Measurements from ENCODE around the gene ZNF22. TPM values are rescaled to one million over a fixed set of nuclear protein-coding genes. Genes with fewer than 3 reads are reported as not detected.

ZNF22 gene
- total RNA-seq, 4 donors from 2014 or later = 4.7 to 19.0 (median 8.0) TPM

- peaks cover 0 to 18% (median 0%) of the 10 kb centered on the region in 3 donors for H3K36me3 ChIP-seq
- no peaks in the 10 kb centered on the region for H3K27me3 ChIP-seq
- DNase-seq = peak in 1 of 3 donors; percentile 47
- H3K4me3 ChIP-seq = peak overlapping the region; percentile 32 to 62 (median 48)
- peak overlapping the region; percentile 59 to 84 (median 72) for H3K27ac ChIP-seq
- no peaks in the 10 kb centered on the region for H3K9me3 ChIP-seq
- TF ChIP-seq CTCF (IDR thresholded peaks at IDR 0.05) = no peak
- no peak for TF ChIP-seq POLR2A (IDR thresholded peaks at IDR 0.05)
- peaks cover 4 to 37% (median 13%) of the 10 kb centered on the region in 4 donors for H3K4me1 ChIP-seq
These were observed 26.6 kb upstream of the ZNF22 start for GRCh38 chr10:44974082-44974627.

- peak; percentile 65 to 85 (median 83) for DNase-seq
- H3K27me3 ChIP-seq = no peaks in the 10 kb centered on the region
- peak overlapping the region; percentile 59 to 84 (median 72) for H3K27ac ChIP-seq
- TF ChIP-seq POLR2A (IDR thresholded peaks at IDR 0.05) = peak in 1 of 2 donors; percentile 28
- TF ChIP-seq CTCF (IDR thresholded peaks at IDR 0.05) = peak; percentile 89 to 99 (median 97)
- peaks cover 0 to 18% (median 0%) of the 10 kb centered on the region in 3 donors for H3K36me3 ChIP-seq
- H3K4me3 ChIP-seq = peak overlapping the region; percentile 32 to 62 (median 48)
- H3K9me3 ChIP-seq = no peaks in the 10 kb centered on the region
- H3K4me1 ChIP-seq = peaks cover 4 to 43% (median 13%) of the 10 kb centered on the region in 4 donors
These were observed 25.9 kb upstream of the ZNF22 start for GRCh38 chr10:44974628-44975430.

- peaks cover 4 to 48% (median 13%) of the 10 kb centered on the region in 4 donors for H3K4me1 ChIP-seq
These were observed 25.0 kb upstream of the ZNF22 start for GRCh38 chr10:44975431-44976331.

DNA sequence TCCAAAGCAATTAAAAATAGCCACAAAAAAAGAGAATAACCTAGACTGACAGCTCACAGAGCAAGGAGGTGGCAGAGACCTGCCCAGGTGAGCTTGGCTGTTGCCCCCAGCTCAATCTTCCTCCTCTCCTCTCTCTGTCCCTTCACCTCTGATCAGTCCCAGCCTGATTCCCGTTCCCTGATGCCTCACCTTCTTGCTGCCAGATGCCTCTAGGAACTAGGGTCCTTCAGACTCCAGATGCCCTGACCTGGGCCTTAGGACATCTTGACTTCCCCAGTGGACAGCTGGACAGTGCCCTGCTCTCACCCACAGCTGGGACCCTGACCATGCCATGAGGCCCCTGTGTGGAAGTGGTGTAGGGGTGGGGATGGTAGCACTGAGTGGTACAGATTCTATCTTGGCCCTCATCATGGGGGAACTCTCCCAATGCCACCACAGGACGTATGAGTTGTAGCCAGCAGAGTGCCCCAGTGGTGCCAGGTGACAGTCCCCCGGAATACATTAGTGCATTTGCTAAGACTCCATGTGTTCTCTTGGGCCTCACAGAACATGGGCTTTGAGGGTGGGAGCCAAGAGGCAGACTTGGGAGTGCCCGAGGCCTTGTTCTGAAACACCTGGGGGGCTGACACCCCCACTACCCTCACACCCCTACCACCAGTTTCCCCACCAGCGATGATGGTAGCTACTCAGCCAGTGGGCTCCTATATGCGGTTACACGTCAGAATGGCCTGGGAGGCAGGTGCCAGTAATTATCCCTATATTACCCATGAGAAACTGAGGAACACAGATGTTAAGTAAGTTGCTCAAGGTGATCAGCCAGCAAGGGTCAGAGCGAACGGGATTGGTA, 24.1 kb upstream of the ZNF22 start:
- Histone ChIP-seq H3K27ac (peak overlapping the region; percentile 52 to 84 (median 72)), H3K36me3 (peaks cover 0 to 3% (median 0%) of the 10 kb centered on the region in 3 donors), H3K4me3 (peak overlapping the region; percentile 24 to 62 (median 42)), H3K27me3 (no peaks in the 10 kb centered on the region), H3K9me3 (no peaks in the 10 kb centered on the region), H3K4me1 (peaks cover 4 to 55% (median 13%) of the 10 kb centered on the region in 4 donors)
- TF ChIP-seq CTCF (IDR thresholded peaks at IDR 0.05) (no peak), POLR2A (IDR thresholded peaks at IDR 0.05) (no peak)
- no peak for DNase-seq

More at GRCh38 chr10:44975431-44976331, 25.0 kb upstream of the ZNF22 start:
- Histone ChIP-seq H3K4me3 (peak overlapping the region in 3 of 4 donors; percentile 41 to 62 (median 58)), H3K27ac (peak overlapping the region; percentile 59 to 84 (median 72)), H3K36me3 (peaks cover 0 to 12% (median 0%) of the 10 kb centered on the region in 3 donors), H3K9me3 (no peaks in the 10 kb centered on the region), H3K27me3 (no peaks in the 10 kb centered on the region)
- DNase-seq = peak in 1 of 3 donors; percentile 49
- TF ChIP-seq CTCF (IDR thresholded peaks at IDR 0.05) (no peak), POLR2A (IDR thresholded peaks at IDR 0.05) (no peak)
